ENCODE results near the gene CTDSPL. TPM values are rescaled to one million over a fixed set of nuclear protein-coding genes. Genes with fewer than 3 reads are reported as not detected.
A peak's percentile ranks its signal among the peaks of the same experiment; 100 is the strongest.

The CTDSPL gene
- total RNA-seq, 1 experiment from 2014 or later, result 27.4 TPM

DNA sequence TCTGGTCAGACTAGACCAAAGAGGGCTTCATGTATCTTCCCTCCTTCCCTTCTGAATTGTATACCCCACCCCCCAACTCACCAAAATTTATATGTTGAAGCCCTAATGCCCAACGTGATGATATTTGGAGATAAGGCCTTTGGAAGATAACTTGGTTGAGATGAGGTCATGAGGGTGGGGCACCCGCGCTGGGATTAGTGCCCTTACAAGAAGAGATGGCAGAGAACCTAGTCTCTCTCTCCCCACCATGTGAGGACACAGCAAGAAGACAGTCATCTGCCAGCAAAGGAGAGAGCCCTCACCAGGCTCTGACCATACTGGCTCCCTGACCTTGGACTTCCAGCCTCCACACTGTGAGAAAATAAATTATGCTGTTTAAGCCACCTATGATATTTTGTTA is 154.3 kb downstream of the CTDSPL start:
- DNase-seq (ENCODE audit: low read depth in 1 of 2, low spot score in 2 of 2), result no peak
- H3K27me3 ChIP-seq (replicated peaks), result no peaks in the 10 kb centered on the region
- no peak overlapping the region for H3K27ac ChIP-seq
- 0 out of 2 replicates have a peak, but pooled peaks cover 5% of the 10 kb centered on the region for H3K36me3 ChIP-seq
- no peak overlapping the region for H3K4me3 ChIP-seq
- no peaks in the 10 kb centered on the region for H3K4me1 ChIP-seq (replicated peaks)
- H3K9me3 ChIP-seq (replicated peaks), result no peaks in the 10 kb centered on the region

DNA sequence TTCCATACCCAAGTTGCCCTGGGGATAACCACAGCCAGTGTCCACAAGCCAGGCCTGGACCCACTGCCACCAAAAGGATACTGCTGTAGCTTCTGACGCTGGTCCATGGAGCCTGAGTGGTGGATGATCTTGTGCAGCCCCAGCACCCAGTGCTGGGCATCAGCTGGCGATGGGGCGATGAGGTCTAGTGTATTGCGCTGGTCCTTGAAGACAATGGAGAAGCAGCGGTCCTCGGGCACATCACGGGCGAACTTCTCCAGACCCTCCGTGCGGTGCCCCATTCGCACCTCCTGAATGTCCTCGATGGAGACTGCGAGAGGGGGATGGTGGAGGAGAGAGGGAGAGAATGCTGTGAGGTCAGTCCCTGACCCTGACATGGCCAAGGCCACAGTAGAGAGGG is 154.7 kb downstream of the CTDSPL start:
- DNase-seq (ENCODE audit: low read depth in 1 of 2, low spot score in 2 of 2), result no peak
- H3K36me3 ChIP-seq, result 0 out of 2 replicates have a peak, but pooled peaks cover 5% of the 10 kb centered on the region
- no peaks in the 10 kb centered on the region for H3K27me3 ChIP-seq (replicated peaks)
- H3K4me1 ChIP-seq (replicated peaks), result no peaks in the 10 kb centered on the region
- H3K9me3 ChIP-seq (replicated peaks), result no peaks in the 10 kb centered on the region
- H3K27ac ChIP-seq, result no peak overlapping the region
- H3K4me3 ChIP-seq, result no peak overlapping the region

DNA sequence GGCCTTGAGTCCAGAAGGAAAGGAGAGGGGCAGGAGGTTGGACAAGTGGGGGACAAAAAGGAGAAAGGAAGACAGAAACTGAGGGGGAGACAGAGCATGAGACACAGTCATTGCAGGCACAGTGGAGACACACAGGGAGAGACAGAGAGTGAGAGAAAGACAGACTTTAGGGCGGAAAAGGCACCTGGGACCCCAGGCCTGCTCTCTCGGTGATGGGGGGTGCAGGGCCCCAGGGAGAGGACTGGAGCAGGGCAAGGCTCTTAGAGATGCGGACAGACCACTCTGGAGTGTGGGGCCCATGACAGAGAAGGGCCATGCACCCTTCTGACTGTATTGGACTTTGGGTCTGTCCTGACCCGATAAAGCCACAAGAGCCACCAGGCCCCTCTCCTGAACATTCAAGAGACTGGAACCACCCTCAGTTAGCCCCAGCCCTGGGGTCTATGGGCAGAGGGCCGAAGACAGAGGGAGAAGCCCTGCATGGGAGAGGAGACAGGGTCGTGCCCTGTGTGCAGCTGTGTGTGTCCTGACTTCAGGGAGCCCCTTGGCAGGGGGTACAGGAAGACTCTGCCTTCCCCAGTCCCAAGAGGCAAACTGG is 155.3 kb downstream of the CTDSPL start:
- DNase-seq (ENCODE audit: low read depth in 1 of 2, low spot score in 2 of 2), result no peak
- Histone ChIP-seq H3K4me3 (no peak overlapping the region), H3K4me1 (replicated peaks) (no peaks in the 10 kb centered on the region), H3K27ac (no peak overlapping the region), H3K27me3 (replicated peaks) (no peaks in the 10 kb centered on the region), H3K9me3 (replicated peaks) (no peaks in the 10 kb centered on the region), H3K36me3 (0 out of 2 replicates have a peak, but pooled peaks cover 5% of the 10 kb centered on the region)

DNA sequence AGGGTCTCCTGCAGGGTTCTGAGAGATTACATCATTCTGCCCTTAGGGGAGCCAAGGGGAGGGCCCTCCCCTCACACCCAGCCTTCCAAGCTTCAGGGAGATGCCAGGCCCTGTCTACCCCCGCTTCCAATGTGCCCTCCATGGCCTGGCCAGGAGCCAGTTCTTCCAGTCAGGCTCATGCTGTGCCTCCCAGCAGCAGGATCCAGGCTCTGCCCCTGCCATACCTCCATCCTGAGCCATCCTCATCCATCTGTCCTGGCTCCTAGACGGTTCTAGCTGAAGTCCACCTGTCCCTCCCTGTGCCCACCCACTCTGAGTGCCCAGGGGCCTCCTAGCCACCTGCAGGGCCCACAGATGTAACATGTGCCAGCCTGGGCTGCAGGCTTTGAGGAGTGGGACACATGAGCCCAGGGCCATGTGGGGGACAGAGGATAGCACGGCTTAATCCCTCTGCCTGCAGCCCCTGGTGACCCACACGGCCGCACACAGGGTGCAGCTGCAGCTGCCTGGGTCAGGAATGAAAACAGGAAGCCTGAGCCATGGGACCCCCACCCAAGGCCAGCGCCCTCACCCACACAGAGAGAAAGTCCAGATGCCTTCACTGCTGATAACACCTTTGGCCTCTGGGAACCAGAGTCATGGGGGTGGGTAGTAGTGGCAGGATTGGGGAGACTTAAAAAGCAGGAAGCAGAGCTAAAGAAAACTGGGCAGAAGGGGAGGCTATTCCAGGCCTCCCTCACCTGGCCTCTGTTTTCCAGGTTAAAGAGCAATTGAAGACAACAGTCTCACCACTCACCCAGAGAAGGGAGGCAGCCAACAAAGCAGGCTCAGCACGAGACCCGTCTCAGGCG is 156.0 kb downstream of the CTDSPL start:
- no peaks in the 10 kb centered on the region for H3K4me1 ChIP-seq (replicated peaks)

DNA sequence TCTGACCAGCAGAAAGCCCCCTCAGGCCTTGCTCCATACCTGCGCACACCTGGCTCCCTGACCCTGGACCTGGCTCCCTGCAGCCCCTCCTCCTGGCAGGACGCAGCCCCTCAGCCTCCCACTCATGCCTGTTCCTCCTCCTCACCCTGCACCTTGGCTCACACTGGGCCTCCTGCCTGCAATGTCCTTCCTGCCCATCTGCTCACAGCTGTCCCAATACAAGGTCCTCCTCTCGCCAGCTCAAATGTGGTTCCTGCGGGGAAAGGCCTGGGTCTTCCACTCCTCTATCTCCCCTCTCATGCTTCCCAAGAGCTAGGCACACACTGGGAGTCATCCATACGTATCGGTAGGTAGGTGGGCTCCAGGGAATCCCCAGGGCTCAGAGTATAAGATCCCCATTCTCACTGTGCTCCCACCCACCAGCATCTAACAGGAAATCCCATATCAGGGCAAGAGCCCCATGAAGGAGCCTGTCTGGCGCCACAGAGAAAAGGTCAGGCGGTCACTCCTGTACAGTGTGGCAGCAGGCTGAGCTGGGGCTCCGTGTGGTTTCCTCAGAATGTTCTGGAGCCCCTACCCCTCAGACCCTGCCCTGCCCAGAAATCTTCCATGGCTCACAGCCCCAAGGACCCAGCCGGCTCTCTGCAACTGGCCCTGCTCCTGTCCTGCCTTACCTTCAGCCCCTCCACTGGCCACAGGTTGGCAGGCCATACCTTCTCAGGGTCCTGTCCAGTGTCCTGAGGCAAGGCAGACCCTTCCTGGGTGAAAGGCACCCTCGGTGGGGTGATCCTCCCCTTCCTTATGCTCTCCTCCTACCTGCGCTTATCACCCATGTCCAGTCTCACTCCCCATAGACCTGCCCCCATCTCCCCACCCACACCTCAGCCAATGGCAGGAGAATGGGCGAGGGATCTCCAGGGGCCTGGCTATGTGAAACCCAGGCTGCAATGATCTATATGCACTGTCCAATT is 156.9 kb downstream of the CTDSPL start:
- H3K9me3 ChIP-seq (replicated peaks), result no peaks in the 10 kb centered on the region
- peak in 1 of 2 experiments; percentile 32 for DNase-seq (ENCODE audit: low read depth in 1 of 2, low spot score in 2 of 2)
- H3K4me3 ChIP-seq, result no peak overlapping the region
- 0 out of 2 replicates have a peak, but pooled peaks cover 5% of the 10 kb centered on the region for H3K36me3 ChIP-seq
- H3K4me1 ChIP-seq (replicated peaks), result peaks cover 2% of the 10 kb centered on the region
- no peak overlapping the region for H3K27ac ChIP-seq
- H3K27me3 ChIP-seq (replicated peaks), result no peaks in the 10 kb centered on the region

More for the DNA sequence above, 156.0 kb downstream of the CTDSPL start:
- Histone ChIP-seq H3K9me3 (replicated peaks) (no peaks in the 10 kb centered on the region), H3K4me3 (no peak overlapping the region), H3K27me3 (replicated peaks) (no peaks in the 10 kb centered on the region), H3K36me3 (0 out of 2 replicates have a peak, but pooled peaks cover 5% of the 10 kb centered on the region), H3K27ac (no peak overlapping the region)
- no peak for DNase-seq (ENCODE audit: low read depth in 1 of 2, low spot score in 2 of 2)

DNA sequence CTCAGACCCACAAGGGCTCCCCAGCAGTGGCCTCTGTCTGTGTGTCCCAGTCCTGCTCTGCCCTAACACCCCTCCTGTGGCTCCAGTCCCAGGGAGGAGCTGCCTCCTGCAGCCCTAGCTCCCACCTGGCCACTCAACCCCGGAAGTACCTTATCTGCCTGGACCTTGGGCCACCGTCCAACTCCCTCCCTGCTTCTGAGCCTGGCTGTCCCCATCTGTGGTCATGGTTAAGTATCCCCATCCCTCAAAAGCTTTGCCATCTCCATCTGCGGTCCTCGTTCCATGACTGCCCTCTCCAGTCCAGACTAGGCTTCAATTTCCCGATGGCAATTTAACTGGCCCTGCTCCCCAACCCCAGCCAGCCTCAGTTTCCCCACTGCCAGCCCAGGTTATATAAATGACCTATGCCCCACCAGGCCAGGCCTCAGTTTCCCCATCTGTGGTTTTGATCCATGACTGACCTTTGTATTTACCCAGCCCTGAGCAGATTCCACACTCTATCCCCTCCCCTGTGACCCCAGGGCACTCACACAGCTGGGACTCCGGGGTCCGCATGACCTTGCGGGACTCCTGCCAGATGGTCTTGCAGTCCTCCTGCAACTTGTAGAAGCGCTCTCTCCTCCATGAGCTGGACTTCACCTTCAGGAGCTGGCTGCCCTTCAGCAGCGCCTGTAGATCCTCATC is 158.1 kb downstream of the CTDSPL start:
- H3K4me3 ChIP-seq, result no peak overlapping the region
- H3K4me1 ChIP-seq (replicated peaks), result peaks cover 9% of the 10 kb centered on the region
- H3K36me3 ChIP-seq, result 0 out of 2 replicates have a peak, but pooled peaks cover 5% of the 10 kb centered on the region
- H3K27me3 ChIP-seq (replicated peaks), result no peaks in the 10 kb centered on the region
- no peaks in the 10 kb centered on the region for H3K9me3 ChIP-seq (replicated peaks)
- no peak for DNase-seq (ENCODE audit: low read depth in 1 of 2, low spot score in 2 of 2)
- H3K27ac ChIP-seq, result no peak overlapping the region

DNA sequence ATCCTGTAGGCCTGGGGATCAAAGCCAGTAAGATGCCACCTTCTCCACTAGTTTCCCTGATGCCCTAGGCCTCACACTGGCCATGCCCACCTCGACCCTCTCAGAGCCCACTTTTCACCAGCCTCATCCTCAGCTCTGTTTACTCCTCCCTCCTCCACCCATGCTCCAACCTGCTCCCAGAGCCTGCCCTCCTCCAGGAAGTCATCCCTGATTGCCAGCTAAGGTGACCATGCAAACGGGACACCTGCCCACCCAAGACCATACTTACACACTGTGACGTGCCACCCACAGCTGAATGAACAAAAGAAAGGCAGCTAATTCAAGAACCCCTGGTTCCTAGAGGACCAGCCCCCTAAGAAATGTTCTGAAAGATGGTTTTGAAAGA is 158.7 kb downstream of the CTDSPL start:
- Histone ChIP-seq H3K9me3 (replicated peaks) (no peaks in the 10 kb centered on the region), H3K36me3 (0 out of 2 replicates have a peak, but pooled peaks cover 5% of the 10 kb centered on the region)
- DNase-seq (ENCODE audit: low read depth in 1 of 2, low spot score in 2 of 2), result no peak

DNA sequence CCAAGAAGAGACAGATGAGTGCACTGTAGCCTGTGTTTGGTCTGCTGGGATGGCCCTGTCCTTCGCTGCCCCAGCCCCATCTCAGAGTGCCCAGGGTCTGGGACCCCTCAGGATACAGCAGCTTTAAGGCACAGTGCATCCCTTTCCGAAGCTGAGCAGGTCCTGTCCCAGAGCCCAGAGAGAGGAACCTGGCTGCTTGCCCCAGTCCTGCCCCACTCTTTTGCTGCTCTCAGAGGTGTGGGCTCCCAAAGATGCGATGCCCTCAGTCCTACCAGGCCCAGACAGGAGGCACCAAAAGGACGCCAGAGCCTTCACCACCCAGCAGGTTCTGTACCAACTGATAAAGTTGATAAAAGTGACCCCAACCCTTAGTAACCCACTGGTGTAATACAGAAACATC is 159.5 kb downstream of the CTDSPL start:
- no peak overlapping the region for H3K27ac ChIP-seq
- H3K4me3 ChIP-seq, result no peak overlapping the region
- no peak for DNase-seq (ENCODE audit: low read depth in 1 of 2, low spot score in 2 of 2)
- H3K36me3 ChIP-seq, result 0 out of 2 replicates have a peak, but pooled peaks cover 4% of the 10 kb centered on the region
- H3K27me3 ChIP-seq (replicated peaks), result no peaks in the 10 kb centered on the region
- no peaks in the 10 kb centered on the region for H3K9me3 ChIP-seq (replicated peaks)
- peaks cover 14% of the 10 kb centered on the region for H3K4me1 ChIP-seq (replicated peaks)

More for the DNA sequence above, 158.7 kb downstream of the CTDSPL start:
- Histone ChIP-seq H3K27me3 (replicated peaks) (no peaks in the 10 kb centered on the region), H3K4me1 (replicated peaks) (peaks cover 11% of the 10 kb centered on the region), H3K27ac (no peak overlapping the region), H3K4me3 (no peak overlapping the region)

DNA sequence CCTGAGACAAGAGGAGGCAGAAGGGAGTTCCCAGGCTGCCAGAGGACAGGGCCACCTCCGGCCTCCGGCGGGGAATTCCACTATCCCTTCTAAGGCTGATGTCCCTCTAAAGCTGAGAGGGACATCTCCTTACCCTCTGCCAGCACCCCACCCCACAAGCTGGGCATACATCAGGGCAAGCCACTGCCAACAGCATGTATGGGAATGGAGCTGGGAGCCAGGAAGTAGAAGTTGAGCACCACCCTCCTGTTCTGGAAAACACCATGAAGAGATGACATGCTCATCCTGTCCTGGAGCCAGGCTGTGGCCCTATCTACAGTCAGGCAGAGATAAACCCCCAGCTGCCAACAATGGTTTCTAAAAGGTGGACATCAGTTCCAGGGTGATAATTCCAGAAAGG is 160.6 kb downstream of the CTDSPL start:
- no peak overlapping the region for H3K4me3 ChIP-seq
- H3K27ac ChIP-seq, result no peak overlapping the region
- no peaks in the 10 kb centered on the region for H3K9me3 ChIP-seq (replicated peaks)
- peaks cover 14% of the 10 kb centered on the region for H3K4me1 ChIP-seq (replicated peaks)
- H3K27me3 ChIP-seq (replicated peaks), result no peaks in the 10 kb centered on the region
- peak in 1 of 2 experiments; percentile 22 for DNase-seq (ENCODE audit: low read depth in 1 of 2, low spot score in 2 of 2)
- H3K36me3 ChIP-seq, result no peaks in the 10 kb centered on the region

DNA sequence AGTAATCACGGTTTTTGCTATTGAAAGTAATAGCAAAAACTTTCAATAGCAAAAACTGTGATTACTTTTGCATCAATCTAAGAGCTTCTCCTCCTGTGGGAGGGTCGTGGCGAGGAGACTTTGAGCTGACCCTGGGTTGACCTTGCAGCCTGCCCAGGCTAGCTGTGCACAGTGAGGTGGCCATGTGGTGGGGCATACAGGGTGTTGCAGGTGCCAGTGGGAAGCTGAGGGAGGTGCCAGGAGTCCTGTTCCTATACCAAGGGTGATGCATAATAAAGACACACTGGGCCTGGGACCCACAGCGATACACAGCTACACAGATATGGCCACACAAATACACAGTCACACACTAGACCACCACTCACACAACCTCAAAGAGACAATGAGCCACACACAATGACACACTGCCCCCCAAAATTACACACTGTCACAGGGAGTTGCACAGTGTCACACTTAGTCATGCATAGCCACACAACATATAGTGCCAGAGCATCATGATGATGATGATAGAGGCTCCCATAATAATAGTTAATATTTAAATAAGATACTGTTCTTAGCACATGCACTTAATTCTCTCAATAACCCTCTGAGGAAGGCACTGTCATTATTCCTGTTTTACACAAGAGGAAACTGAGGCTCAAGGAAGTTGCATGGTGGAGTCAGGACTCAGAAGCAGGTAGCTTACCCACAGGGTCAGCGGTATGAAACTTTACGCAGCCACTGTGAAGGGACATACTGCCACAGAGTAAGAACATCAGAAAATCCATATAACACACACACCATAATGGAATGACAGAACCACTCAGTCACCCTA is 161.4 kb downstream of the CTDSPL start:
- H3K4me1 ChIP-seq (replicated peaks), result peaks cover 14% of the 10 kb centered on the region
- no peak for DNase-seq (ENCODE audit: low read depth in 1 of 2, low spot score in 2 of 2)
- no peaks in the 10 kb centered on the region for H3K9me3 ChIP-seq (replicated peaks)
- no peaks in the 10 kb centered on the region for H3K27me3 ChIP-seq (replicated peaks)
- no peaks in the 10 kb centered on the region for H3K36me3 ChIP-seq
- no peak overlapping the region for H3K27ac ChIP-seq
- no peak overlapping the region for H3K4me3 ChIP-seq

DNA sequence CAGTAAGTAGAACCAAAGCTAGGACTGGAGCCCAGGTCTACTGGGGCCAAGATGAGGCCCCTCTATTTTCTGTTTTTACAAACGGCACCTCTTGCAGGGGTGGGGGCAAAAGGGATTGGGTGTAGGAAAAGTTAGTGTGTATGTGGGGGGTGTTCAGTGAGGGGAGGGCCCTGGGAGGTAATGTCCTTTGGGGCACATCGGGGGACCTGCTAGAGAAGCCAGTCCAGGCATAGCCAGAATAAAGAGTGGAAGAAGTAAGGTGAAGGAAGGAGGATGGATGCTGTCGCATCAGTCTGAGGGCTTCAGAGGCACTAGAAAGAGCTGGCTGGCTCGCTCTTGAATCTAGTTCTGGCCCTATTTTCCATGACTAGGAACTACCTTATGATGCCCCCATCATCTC is 165.2 kb downstream of the CTDSPL start:
- no peak for DNase-seq (ENCODE audit: low read depth in 1 of 2, low spot score in 2 of 2)
- Histone ChIP-seq H3K27me3 (replicated peaks) (no peaks in the 10 kb centered on the region), H3K4me1 (replicated peaks) (peaks cover 19% of the 10 kb centered on the region), H3K9me3 (replicated peaks) (no peaks in the 10 kb centered on the region), H3K27ac (no peak overlapping the region), H3K4me3 (no peak overlapping the region), H3K36me3 (no peaks in the 10 kb centered on the region)

Data from SJSA1 (cell line).